ENCODE measurements around the gene CCDC171.
"Not testable (repeated sequence)": the region's sequence is repeated elsewhere in the genome, so short reads cannot be mapped to it uniquely, and the experiment has no call there.

CCDC171 gene

DNA sequence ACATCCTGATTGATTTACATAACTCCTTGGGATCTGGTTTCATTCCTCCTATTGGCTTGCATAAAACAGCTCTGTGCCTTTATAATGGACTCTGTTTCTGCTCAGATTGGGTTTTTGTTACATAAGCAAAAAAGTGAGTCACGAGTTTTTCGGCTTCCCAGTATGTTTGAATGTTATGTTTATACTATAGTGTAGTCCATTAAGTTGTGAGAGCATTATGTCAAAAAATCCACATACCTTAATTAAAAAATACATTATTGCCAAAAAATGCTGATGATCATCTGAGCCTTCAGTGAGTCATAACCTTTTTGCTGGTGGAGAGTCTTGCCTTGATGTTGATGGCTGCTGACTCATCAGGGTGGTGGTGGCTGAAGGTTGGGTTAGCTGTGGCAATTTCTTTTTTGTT lies 144.6 kb downstream of the CCDC171 start:
- ATAC-seq (no peak), DNase-seq (no peak)
- H3K4me1 Mint-ChIP-seq = no peaks in the 10 kb centered on the region

DNA sequence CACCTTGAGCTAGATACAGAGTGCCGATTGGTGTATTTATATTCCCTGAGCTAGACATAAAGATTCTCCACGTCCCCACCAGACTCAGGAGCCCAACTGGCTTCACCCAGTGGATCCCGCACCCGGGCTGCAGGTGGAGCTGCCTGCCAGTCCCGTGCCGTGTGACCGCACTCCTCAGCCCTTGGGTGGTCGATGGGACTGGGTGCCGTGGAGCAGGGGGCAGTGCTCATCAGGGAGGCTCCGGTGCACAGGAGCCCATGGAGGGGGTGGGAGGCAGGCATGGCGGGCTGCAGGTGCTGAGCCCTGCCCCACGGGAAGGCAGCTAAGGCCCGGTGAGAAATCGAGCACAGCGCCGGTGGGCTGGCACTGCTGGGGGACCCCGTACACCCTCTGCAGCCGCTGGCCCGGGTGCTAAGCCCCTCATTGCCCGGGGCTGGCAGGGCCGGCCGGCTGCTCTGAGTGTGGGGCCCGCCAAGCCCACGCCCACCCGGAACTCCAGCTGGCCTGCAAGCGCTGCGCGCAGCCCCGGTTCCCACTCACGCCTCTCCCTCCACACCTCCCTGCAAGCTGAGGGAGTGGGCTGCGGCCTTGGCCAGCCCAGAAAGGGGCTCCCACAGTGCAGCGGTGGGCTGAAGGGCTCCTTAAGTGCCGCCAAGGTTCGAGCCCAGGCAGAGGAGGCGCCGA lies 147.2 kb downstream of the CCDC171 start:
- not testable (repeated sequence) for H3K27ac Mint-ChIP-seq, ATAC-seq, H3K4me3 Mint-ChIP-seq

More for the DNA sequence above, 144.6 kb downstream of the CCDC171 start:
- peaks cover 3% of the 10 kb centered on the region for H3K36me3 Mint-ChIP-seq (ENCODE audit: low read depth)
- H3K27me3 Mint-ChIP-seq = no peaks in the 10 kb centered on the region
- H3K4me3 Mint-ChIP-seq = no peak overlapping the region
- H3K27ac Mint-ChIP-seq = no peak overlapping the region
- H3K9me3 Mint-ChIP-seq = no peaks in the 10 kb centered on the region

GRCh38 chr9:15707000-15707399 lies 154.2 kb downstream of the CCDC171 start:
- no peaks in the 10 kb centered on the region for H3K4me1 Mint-ChIP-seq
- no peak overlapping the region for H3K27ac Mint-ChIP-seq
- H3K9me3 Mint-ChIP-seq = no peaks in the 10 kb centered on the region
- no peaks in the 10 kb centered on the region for H3K36me3 Mint-ChIP-seq (ENCODE audit: low read depth)
- no peak overlapping the region for H3K4me3 Mint-ChIP-seq
- H3K27me3 Mint-ChIP-seq = no peaks in the 10 kb centered on the region
- ATAC-seq (no peak), DNase-seq (no peak)

More for the DNA sequence above, 147.2 kb downstream of the CCDC171 start:
- not testable (repeated sequence) for H3K27me3 Mint-ChIP-seq; H3K36me3 Mint-ChIP-seq (ENCODE audit: low read depth); H3K4me1 Mint-ChIP-seq; DNase-seq; H3K9me3 Mint-ChIP-seq

GRCh38 chr9:15711531-15711930 lies 158.7 kb downstream of the CCDC171 start:
- no peak overlapping the region for H3K27ac Mint-ChIP-seq
- no peak overlapping the region for H3K4me3 Mint-ChIP-seq
- no peaks in the 10 kb centered on the region for H3K27me3 Mint-ChIP-seq
- H3K9me3 Mint-ChIP-seq = no peaks in the 10 kb centered on the region
- no peak for DNase-seq
- no peak for ATAC-seq
- H3K36me3 Mint-ChIP-seq (ENCODE audit: low read depth) = no peaks in the 10 kb centered on the region
- no peaks in the 10 kb centered on the region for H3K4me1 Mint-ChIP-seq

- Mint-ChIP-seq H3K27me3 (no peaks in the 10 kb centered on the region), H3K9me3 (no peaks in the 10 kb centered on the region), H3K36me3 (ENCODE audit: low read depth) (peaks cover 2% of the 10 kb centered on the region), H3K27ac (no peak overlapping the region), H3K4me3 (no peak overlapping the region), H3K4me1 (no peaks in the 10 kb centered on the region)
- DNase-seq = no peak
- ATAC-seq = no peak
Measured at GRCh38 chr9:15711931-15712330, 159.1 kb downstream of the CCDC171 start.

- Mint-ChIP-seq H3K9me3 (no peaks in the 10 kb centered on the region), H3K27ac (no peak overlapping the region), H3K4me1 (no peaks in the 10 kb centered on the region), H3K27me3 (no peaks in the 10 kb centered on the region), H3K4me3 (no peak overlapping the region), H3K36me3 (ENCODE audit: low read depth) (peaks cover 3% of the 10 kb centered on the region)
- DNase-seq (no peak), ATAC-seq (no peak)
Measured at GRCh38 chr9:15714746-15715145, 161.9 kb downstream of the CCDC171 start.

DNA sequence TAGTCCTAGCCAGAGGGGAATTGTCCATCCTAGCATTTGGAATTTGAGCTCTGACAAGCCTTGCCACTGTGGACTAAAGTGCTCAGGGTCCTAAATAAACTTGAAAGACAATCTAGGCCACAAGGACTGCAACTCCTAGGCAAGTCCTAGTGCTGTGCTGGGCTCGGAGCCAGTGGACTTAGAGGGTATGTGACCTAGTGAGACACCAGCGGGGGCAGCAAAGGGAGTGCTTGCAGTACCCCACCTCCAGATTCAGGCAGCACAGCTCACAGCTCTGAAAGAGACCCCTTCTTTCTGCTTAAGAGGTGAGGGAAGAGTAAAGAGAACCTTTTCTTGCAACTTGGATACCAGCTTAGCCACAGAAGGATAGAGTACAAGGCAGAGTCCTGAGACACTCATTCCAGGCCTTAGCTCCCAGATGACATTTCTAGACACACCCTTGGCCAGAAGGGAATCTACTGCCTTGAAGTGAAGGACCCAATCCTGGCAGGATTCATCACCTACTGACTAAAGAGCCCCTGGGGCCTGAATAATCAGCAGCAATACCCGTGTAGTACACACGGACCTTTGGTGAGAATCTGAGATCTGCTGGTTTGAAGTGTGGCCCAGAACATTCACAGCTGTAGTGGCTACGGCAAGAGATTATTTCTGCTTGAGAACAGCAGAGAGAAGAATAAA lies 164.6 kb downstream of the CCDC171 start:
- ATAC-seq = no peak
- no peaks in the 10 kb centered on the region for H3K9me3 Mint-ChIP-seq

GRCh38 chr9:15718423-15718822 lies 165.6 kb downstream of the CCDC171 start:
- ATAC-seq (no peak), DNase-seq (no peak)
- Mint-ChIP-seq H3K4me3 (no peak overlapping the region), H3K36me3 (ENCODE audit: low read depth) (peaks cover 3% of the 10 kb centered on the region), H3K27ac (no peak overlapping the region), H3K27me3 (no peaks in the 10 kb centered on the region), H3K9me3 (no peaks in the 10 kb centered on the region), H3K4me1 (no peaks in the 10 kb centered on the region)

More for the DNA sequence above, 164.6 kb downstream of the CCDC171 start:
- H3K27ac Mint-ChIP-seq = no peak overlapping the region
- no peaks in the 10 kb centered on the region for H3K4me1 Mint-ChIP-seq
- H3K36me3 Mint-ChIP-seq (ENCODE audit: low read depth) = peaks cover 3% of the 10 kb centered on the region
- no peak overlapping the region for H3K4me3 Mint-ChIP-seq
- no peaks in the 10 kb centered on the region for H3K27me3 Mint-ChIP-seq
- no peak for DNase-seq

DNA sequence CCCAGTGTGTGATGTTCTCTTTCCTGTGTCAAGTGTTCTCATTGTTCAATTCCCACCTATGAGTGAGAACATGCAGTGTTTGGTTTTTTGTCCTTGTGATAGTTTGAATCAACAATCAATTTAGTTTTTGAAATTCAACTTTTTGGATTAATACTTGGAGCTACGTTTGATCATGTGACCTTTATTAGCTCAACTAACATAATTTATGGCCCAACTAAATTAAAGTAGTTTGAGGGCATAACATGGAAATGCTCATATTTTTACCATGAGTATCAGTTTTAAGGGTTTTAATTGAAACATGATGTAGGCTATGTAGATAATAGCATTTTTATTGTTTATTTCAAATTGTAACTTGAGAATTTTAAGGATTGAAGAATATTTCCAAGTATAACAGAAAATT lies 168.0 kb downstream of the CCDC171 start:
- Mint-ChIP-seq H3K27me3 (no peaks in the 10 kb centered on the region), H3K4me3 (no peak overlapping the region), H3K9me3 (no peaks in the 10 kb centered on the region), H3K27ac (no peak overlapping the region), H3K4me1 (no peaks in the 10 kb centered on the region), H3K36me3 (ENCODE audit: low read depth) (peaks cover 3% of the 10 kb centered on the region)
- no peak for DNase-seq
- ATAC-seq = no peak

DNA sequence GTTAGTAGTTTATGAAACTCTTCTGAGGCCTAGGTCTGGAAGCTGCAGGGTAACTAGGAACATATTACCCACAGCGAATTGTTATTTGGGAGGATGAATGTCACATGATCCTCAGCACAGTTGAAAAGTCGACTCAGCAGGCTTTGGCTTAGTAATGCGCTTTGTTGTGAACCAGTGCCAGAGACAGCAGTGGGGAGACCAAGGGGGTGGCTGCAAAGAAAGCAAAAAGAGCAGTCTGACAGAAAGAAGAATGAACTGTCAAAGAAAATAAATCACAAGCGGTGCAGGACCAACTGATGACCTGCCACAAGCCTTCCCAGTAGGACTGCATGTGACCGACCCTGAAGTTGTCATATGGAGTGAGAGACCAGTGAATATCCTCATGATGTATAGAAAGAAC lies 170.0 kb downstream of the CCDC171 start:
- Mint-ChIP-seq H3K9me3 (no peaks in the 10 kb centered on the region), H3K36me3 (ENCODE audit: low read depth) (no peaks in the 10 kb centered on the region), H3K4me3 (no peak overlapping the region)

DNA sequence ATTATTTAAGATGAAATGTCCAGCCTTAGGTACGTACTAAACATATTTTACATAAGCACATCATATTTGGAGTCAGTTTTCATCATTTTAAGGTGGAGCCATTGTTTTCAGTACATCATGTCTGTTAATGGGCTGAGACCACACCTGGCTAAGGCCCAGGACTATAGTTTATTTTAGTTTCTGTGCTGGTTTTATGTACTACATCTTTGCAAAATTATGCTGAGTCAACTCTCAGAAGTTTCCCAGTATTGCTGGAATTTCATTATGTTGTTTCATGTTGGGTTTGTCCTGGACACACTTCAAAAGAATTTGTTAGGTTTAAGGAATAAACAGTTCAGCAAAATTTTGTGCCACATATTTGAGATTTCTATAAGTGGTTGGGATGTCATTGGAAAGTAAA lies 171.2 kb downstream of the CCDC171 start:
- Mint-ChIP-seq H3K4me3 (no peak overlapping the region), H3K27me3 (no peaks in the 10 kb centered on the region), H3K4me1 (no peaks in the 10 kb centered on the region), H3K27ac (no peak overlapping the region), H3K36me3 (ENCODE audit: low read depth) (no peaks in the 10 kb centered on the region), H3K9me3 (no peaks in the 10 kb centered on the region)
- DNase-seq (no peak), ATAC-seq (no peak)

More for the DNA sequence above, 170.0 kb downstream of the CCDC171 start:
- DNase-seq = no peak
- Mint-ChIP-seq H3K27ac (no peak overlapping the region), H3K27me3 (no peaks in the 10 kb centered on the region), H3K4me1 (no peaks in the 10 kb centered on the region)
- ATAC-seq = no peak

DNA sequence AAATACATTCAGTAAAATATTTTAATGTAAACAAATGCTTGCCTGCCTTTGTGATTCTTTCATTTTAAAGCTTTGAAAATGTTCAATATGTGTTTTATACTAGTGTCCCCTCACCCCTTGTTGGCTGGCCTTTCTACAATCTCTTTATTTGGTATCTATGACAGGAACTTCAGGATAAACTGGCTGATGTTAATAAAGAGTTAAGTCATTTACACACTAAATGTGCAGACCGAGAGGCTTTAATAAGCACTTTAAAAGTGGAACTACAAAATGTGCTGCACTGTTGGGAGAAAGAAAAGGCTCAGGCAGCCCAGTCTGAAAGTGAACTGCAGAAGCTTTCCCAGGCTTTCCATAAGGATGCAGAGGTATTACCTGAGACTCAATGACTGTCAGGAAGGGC lies 171.8 kb downstream of the CCDC171 start:
- ATAC-seq (no peak), DNase-seq (no peak)
- H3K36me3 Mint-ChIP-seq (ENCODE audit: low read depth) = no peaks in the 10 kb centered on the region
- peaks cover 2% of the 10 kb centered on the region for H3K4me1 Mint-ChIP-seq
- no peaks in the 10 kb centered on the region for H3K27me3 Mint-ChIP-seq
- H3K4me3 Mint-ChIP-seq = no peak overlapping the region
- H3K27ac Mint-ChIP-seq = no peak overlapping the region
- H3K9me3 Mint-ChIP-seq = no peaks in the 10 kb centered on the region

DNA sequence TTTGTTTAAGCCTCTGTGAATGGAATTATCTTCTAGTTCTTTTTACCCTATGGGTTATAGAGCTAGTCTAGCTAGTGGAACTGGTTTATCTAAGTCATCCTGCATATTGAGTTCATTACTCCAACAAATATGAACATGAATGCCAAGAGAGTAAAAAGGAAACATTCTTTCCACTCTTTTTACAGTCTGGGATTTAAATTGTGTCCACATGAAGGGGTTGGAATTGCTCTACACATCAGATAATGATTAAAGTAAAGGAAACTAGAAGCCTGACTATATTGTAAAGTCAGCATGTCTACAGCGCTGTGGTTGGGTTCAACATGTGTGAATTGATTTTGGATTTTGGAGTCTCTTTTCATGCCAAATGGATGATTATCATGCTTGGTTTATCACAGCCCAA lies 173.1 kb downstream of the CCDC171 start:
- ATAC-seq = no peak
- H3K27me3 Mint-ChIP-seq = no peaks in the 10 kb centered on the region
- no peak for DNase-seq
- H3K36me3 Mint-ChIP-seq (ENCODE audit: low read depth) = no peaks in the 10 kb centered on the region
- no peak overlapping the region for H3K4me3 Mint-ChIP-seq
- H3K27ac Mint-ChIP-seq = no peak overlapping the region
- H3K4me1 Mint-ChIP-seq = peaks cover 2% of the 10 kb centered on the region
- no peaks in the 10 kb centered on the region for H3K9me3 Mint-ChIP-seq

- ATAC-seq (no peak), DNase-seq (no peak)
- Mint-ChIP-seq H3K4me1 (peaks cover 2% of the 10 kb centered on the region), H3K4me3 (no peak overlapping the region), H3K36me3 (ENCODE audit: low read depth) (no peaks in the 10 kb centered on the region), H3K9me3 (no peaks in the 10 kb centered on the region), H3K27ac (no peak overlapping the region), H3K27me3 (no peaks in the 10 kb centered on the region)
Measured at GRCh38 chr9:15729507-15729906, 176.7 kb downstream of the CCDC171 start.

DNA sequence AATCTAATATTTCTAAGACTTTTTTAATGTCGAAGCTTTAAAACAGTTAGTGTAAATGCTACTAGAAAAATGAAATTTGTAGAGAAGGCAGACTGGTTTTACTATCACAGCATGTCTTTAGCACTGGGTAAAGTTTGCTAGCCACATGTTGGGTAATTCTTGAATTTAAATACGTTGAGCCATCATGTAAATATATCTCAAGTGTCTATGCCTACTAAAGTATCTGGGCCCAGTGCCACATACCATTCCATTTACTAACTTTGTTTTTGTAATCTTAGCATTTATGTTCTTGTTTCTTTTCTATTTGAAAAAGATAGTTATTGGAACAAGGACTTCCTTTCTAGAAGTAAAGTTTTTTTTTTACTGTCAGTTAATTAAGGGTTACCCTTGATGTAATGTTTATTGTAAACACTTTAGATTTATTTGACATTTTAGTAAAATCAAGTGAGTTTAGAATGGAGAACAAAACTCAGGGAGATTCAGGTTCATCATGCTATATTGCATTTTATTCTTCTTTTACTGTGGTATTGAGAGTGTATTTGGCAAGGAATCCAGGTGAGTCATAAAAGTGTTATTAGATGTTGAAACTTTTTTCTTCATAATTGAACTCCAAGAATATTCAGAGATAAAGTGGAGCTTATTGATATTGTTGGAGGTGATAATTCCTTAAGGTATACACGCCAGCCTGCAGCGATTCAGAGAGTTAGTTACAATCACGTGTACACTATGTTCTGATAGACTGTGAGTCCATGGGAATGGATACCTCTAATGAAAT lies 182.4 kb downstream of the CCDC171 start:
- H3K27ac Mint-ChIP-seq = no peak overlapping the region
- no peaks in the 10 kb centered on the region for H3K36me3 Mint-ChIP-seq (ENCODE audit: low read depth)
- no peaks in the 10 kb centered on the region for H3K9me3 Mint-ChIP-seq
- H3K27me3 Mint-ChIP-seq = no peaks in the 10 kb centered on the region
- no peaks in the 10 kb centered on the region for H3K4me1 Mint-ChIP-seq
- ATAC-seq (no peak), DNase-seq (no peak)
- H3K4me3 Mint-ChIP-seq = no peak overlapping the region

All from activated naive CD8-positive, alpha-beta T cell treated with anti-CD3 and anti-CD28 coated beads, Interleukin-2, amount 50 U/mL, for 24 hours (primary cell).